DMS79 treated with DMSO at 0.1 percent for 48 hours (cell line): ENCODE measurements around the gene SSR4.
"Not testable (repeated sequence)": the region's sequence is repeated elsewhere in the genome, so short reads cannot be mapped to it uniquely, and the experiment has no call there.

Source experiments
- DNase-seq: peaks from one replicate; lab custom pipeline; 2025; lab: John Stamatoyannopoulos, UW

Gene SSR4

GRCh38 chrX:153805436-153805835, 11.0 kb downstream of the SSR4 start:
- no peak for DNase-seq

DNA sequence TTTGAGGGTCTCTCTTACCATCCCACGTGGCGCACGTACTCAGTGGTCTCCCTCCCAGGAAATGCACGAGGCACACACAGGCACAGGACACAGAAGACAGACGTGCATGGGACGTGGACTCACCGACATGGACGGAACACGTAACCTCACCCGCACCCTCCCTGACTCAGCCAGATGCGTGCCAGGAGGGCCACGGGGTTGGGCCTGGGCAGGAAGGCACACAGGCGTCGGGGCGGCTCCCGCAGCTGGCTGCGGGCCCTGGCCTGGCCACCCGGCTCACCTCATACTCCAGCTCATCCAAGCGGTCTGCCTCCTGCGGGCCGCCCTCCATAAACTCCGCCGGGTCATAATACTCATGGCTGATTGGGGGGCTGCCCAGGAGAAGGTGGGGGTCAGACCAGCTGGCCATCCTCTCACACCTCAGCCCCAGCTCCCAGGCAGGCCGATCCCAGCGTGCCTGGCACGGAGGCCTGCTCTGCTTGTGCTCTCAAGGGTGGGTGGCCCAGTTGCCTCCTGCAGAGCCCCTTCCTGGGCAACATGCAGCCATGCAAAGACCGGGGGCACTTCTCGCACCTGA, 12.6 kb downstream of the SSR4 start:
- DNase-seq, result no peak

GRCh38 chrX:153807976-153808375, 13.5 kb downstream of the SSR4 start:
- no peak for DNase-seq

GRCh38 chrX:153812220-153812619, 17.8 kb downstream of the SSR4 start:
- DNase-seq, result no peak

DNA sequence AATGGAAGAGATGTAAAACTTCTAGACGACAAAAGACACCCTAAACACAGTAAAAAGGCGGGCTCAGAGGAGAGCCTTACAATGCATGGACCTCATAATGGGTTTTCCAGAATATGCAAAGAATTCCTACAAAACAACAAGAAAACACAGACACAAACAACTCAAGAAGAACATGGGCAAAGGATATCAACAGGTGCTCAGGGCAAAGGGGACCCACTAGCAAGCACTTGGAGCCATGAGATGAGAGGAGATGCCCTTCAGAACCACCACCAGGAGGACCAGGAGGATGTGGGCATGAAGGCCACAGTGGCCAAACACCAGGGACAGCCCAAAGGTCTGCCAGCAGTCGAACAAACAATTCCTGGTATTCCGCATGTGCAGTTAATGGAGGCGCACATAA, 18.7 kb downstream of the SSR4 start:
- no peak for DNase-seq

- DNase-seq, result peak; percentile 6
Measured at GRCh38 chrX:153814591-153815315, 20.3 kb downstream of the SSR4 start.

GRCh38 chrX:153816831-153817690, 22.6 kb downstream of the SSR4 start:
- DNase-seq, result no peak

DNA sequence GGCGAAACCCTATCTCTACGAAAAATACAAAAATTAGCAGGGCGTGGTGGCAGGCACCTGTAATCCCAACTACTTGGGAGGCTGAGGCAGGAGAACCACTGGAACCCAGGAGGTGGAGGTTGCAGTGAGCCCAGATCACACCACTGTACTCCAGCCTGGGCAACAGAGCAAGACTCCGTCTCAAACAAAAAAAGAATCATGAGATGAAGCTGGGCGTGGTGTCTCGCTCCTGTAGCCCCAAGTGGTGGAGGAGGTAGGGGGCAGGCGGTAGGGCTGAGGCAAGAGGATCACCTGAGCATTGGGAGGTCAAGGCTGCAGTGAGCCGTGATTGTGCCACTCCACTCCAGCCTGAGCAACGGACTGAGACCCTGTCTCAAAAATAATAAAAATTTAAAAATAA, 23.6 kb downstream of the SSR4 start:
- not testable (repeated sequence) for DNase-seq

DNA sequence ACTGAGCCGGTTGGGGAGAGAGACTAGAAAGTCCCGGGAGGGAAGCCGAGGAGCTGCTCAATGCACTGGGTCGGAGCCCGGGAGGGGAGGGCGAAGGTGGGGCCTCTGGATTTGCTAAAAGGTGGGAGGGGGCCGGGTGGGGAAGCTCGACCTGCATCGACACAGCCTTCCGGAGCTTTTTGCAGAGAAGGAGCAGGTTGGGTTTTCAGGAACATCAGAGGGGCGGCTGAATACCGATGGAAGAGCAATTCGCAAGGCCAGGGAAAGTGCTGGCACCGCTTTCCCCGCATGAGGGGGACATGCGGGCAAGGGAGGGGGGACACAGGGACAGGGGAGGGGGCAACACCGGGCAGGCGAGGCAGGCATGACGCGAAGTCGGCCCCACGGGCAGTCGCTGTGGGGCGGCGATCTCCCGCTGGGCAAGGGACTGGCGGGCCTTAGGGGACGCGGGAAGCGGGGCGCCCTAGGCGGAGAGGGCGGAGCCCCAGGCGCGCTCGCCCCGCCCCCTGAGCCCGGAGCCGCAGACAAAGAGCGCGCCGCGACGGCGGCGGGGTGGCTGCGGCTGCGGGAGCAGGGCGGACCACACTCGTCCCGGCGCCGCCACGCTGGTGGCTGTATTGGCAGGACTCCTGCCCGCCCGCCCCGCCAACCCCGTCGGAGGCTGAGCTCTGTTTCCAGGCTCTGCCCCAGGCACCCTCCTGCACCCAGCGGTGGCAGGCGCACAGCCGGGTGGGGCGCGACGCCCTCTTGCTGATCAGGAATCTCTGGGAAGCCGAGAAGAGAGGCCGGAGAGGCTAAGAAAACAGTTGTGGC, 24.3 kb downstream of the SSR4 start:
- peak; percentile 37 for DNase-seq

- DNase-seq, result peak; percentile 23
Measured at GRCh38 chrX:153819384-153820040, 25.0 kb downstream of the SSR4 start.

GRCh38 chrX:153820601-153821000, 26.1 kb downstream of the SSR4 start:
- DNase-seq, result peak; percentile 2

GRCh38 chrX:153821066-153821465, 26.6 kb downstream of the SSR4 start:
- no peak for DNase-seq

DNA sequence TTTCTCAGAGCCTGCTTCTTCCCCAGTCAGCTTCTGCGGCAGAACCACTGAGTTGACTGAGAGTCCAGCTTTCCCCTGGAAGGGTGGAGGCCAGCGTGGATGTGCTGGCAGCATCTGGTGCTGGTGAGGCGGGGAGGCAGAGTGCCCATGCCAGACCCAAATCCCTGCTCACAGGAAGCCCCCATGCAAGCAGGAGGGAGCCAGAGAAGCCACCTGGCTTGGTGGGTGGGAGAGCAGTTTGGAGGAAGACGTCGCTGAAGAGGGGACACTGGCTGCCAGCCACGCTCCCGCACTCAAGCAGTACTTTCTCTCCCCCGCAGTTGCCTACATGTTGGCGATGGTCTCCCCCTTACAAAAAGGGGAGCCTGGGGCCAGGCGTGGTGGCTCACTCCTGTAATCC, 29.9 kb downstream of the SSR4 start:
- DNase-seq, result no peak

DNA sequence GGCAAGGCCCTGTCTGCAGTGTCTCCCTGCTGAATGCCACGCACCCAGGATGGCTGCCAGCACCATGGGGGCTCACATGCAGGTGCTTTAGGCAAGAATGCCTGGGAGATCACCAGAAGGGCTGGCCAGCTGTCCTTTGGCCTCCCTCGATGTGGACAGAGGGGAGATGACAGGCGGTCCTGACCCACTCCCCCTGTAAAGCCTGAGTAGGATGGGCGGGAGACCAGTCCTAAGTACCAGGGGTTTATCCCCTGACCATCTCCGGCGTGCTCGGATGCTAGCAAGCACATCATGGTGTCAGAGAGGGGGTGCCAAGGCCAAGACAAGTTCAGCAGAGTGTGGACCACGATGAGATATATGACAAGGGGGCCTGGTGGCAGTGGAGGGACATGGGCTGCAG, 30.6 kb downstream of the SSR4 start:
- DNase-seq, result no peak

- DNase-seq, result no peak
Measured at GRCh38 chrX:153827016-153827415, 32.5 kb downstream of the SSR4 start.

- no peak for DNase-seq
Measured at GRCh38 chrX:153827903-153828302, 33.4 kb downstream of the SSR4 start.

DNA sequence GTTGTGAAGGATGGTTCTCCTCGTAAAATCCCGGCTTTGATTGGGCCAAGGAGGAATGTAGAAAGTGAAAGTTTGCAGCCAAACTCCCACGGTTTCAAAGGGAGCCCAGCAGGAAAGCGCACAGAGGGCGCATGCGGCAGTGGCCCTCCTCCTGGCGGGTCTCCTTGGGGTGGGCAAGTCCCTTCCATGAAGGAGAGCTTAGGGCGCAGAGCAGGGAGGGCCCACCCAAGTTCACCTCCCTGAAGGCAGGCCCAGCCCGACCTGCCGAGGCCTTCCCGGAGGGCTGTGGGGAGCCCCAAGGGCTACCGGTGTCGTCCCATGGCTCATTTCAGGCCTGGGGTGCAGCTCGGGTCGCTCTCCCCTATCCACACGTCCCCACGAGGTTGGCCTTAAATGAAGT, 33.8 kb downstream of the SSR4 start:
- no peak for DNase-seq

GRCh38 chrX:153828723-153829548, 34.5 kb downstream of the SSR4 start:
- no peak for DNase-seq

DNA sequence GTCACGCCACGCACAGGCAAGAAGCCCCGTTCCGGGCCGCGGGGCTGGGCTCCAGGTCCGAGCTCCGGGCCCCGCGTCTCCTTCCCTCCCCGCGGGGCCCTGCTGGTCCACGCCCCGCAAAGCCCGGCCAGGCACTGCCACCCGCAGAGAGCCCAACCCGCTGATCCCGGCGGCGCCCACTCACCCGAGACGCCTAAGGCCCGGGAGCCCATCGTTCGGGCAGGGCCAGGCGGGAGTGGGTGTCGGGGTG, 35.0 kb downstream of the SSR4 start:
- no peak for DNase-seq

- peak; percentile 0 for DNase-seq
Measured at GRCh38 chrX:153829799-153830639, 35.6 kb downstream of the SSR4 start, which contains the start of gene PDZD4. Gene PDZD4, minus strand, starts transcription at chrX:153830544. Its CDS starts 246 bp downstream, at chrX:153830298.
